ENCODE results near the gene GRK2.

DNA sequence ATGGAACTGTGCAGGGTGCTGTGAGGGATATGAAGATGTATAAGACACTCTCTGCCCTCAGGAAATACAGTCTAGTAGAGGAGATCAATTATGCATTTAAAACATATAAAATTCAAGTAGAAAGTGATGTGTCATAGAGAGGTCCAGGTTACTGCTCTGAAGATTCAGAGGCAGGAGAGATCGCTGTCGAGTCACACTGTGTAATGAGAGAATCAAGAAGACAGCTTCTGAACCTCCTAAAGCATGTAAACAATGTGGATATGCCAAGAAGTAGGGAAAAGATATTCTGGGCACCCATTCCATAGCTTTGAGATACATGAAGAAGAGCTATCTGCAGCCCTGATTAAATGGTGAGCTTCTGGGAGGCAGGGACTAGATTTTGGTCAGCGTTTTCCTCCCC, 53.7 kb downstream of the GRK2 start:
- no peak for TF ChIP-seq REST (IDR thresholded peaks at IDR 0.05; ENCODE audit: low read depth)
- no peak for TF ChIP-seq TEAD4 (IDR thresholded peaks at IDR 0.05)
